DMS79 (cell line): ENCODE measurements around the gene ETNPPL.
"Not testable (repeated sequence)": the region's sequence is repeated elsewhere in the genome, so short reads cannot be mapped to it uniquely, and the experiment has no call there.

Experiments used
- DNase-seq: peaks from one replicate; lab custom pipeline; 2025; lab: John Stamatoyannopoulos, UW

ETNPPL gene

DNA sequence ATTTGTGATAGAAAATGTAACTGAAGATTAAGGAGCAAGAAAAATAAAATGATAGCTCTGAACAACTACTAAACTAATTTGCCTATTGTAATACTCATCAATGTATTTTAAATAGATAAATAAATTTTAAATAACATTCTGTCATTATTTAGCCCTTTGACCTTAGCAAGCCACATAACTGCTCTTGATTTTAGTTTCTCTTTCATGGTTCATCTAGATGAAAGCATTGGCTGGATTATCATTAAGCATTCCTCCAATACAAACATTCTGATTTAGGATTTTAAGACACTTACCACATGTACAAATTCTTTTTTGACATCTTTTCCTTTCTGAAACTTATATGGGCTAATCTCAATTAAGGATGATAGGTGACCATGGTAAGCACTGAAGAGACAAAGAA is 8.5 kb downstream of the ETNPPL start:
- DNase-seq = no peak

DNA sequence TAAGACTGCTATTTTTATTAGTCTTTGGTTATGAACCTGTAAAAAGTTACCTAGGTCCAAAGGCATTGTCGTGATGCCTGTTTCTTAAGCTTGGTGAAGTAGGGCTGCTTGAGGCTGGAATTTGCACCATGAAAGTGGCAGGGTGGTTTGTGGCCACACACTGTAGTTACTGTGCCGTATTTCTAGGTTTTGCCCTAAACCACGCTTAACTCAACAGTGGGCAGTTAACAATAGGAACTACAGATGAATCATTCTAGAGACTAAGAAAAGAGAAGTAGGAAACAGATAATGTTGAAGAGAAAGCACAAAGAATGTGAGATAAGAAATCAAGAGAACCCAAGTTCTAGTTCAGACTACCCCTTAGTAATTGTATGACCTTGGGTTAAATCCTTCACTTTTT is 11.5 kb downstream of the ETNPPL start:
- no peak for DNase-seq

DNA sequence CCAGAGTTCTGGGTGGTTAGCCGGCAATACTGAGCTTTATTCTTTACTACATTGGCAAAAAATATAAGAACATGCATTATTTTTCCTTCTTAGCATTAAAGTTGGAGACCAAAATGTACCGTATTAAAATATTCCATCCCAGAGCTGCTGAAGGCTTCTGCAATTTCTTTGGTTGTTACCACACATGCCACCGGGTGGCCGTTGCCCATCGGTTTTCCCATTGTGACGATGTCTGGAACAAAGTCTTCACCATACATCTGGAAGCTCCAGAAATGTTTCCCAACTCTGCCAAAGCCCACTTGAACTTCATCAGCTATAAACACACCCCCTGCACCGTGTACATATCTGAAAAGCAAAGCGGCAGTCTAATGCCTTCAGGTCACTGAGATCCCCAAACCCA is 13.7 kb downstream of the ETNPPL start:
- no peak for DNase-seq

DNA sequence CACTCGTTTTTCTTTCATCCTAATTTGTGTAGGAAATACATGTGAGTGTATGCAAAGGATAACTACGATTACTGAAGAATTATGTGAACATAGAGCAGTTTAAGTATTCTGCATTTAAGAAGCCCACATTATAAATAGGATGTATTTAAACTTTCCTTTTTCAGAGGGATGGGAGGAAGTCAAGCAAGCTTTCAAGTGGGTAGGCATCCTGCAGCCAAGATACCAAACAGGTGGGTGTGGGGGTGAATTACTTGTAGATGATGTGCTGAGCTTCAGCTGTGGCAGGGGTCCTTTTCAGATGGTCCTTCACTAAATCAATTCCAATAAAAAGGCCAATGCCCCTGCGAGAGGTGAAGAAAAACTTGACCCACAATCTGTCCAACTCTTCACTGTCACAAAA is 16.3 kb downstream of the ETNPPL start:
- DNase-seq = no peak

DNA sequence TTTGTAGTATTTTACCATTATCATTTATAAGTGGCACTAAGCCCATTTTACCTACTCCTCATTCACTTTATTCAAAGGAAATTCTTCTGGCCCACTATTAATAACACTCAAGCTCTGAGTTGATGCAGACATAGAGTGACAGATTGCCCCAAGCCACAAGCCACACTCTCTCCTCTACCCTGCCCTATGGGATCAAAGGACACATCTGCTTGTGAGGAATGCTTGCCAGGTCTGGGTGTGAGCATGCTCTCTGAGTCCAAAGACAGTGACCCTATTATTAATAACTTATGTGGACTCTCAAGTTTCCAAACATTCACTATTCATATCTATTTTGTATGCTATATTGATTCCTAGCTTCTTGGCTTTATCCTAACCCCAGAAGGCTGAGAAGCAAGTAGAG is 18.5 kb downstream of the ETNPPL start:
- DNase-seq = no peak

DNA sequence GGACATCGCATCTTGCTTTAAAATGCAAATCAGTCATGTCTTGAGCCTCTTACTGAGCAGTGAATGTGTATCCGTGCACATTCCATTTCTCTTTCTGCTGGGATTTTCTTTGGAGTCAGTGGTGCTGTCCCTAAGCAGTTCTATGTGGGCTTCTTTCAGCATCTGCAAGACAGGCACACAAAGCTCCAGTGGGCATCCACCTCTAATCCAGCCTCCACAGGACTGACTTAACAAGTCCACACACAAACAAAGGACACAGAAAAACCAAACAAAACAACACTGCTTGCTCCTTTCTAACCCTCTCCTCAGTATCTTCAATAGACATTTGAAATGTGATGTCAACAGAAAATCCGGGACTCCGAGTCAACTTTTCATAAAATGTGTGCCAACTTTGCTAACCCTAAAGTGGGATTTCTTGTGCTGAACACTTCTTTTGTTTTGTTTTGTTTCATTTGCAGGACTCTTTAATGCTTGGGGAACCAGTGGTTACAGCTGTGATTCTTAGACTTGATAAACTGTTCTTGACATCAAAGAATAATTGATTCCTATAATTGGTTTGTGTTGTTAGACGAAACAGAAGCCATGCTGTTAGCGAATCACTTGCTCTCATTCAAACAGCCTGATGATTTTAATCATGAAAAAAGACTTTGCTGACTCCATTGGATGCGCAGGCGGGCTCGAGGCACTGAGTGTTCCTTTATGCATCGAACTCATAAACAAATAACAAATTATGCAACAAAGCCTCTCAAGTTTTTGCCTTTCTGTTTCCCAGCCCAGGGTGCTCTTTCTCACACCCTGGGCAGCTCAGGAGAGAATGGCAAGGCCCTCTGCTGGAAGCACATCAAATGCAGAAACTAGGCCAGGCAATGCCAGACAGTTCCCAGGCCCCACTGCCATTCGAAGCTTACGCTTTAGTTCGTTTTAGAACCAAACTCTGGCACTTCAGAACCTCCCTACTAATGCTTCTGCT is 20.1 kb downstream of the ETNPPL start:
- DNase-seq = no peak

DNA sequence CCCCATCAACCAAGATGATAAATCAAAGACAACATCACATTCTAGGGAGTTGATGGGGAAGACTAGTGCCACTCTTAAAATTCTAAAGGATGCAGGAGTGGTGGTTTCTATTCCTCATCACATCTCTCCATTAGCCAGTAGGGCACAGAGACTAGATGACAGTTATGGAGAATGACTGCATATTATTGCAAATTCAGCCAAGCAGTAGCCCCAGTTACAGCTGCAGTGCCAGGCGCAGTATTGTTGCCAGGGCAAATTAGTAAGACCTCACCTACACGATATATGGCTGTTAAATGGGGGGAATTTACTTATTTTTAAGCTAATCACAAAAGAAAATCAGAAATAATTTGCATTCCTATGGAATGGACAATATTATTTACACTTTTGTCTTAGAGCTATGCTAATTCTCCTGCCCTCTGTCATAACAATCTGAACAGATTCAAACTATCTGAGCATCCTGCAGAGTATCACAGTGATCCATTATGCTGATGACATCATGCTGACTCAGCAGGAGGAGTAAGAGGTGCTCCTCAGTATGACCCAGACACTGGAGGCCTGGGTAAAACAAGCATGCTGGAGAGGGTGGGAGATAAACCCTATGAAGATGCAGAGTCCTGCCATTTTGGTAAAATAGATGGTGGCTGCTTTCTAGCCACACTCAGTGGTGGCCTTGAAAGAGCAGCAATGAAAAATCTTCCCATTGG is 24.7 kb downstream of the ETNPPL start:
- no peak for DNase-seq

DNA sequence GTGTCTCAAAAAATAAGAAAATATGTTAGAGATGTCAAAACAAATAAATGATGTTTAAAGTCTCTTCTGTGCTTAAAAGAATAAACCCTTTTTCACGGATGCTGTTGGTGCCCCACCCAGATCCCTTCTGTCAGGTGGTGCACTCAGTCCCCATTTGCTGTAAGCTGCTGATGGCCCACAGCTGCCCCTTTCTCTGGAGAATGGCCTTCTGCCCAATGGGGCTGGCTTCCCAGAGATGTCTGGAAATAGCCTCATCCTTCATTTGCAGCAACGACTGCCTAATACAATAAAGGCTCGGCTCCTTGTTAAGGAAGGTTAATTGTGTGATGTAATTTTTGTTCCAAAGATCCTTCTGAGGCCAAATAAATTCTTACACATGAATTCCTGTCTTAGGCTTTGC is 31.8 kb downstream of the ETNPPL start:
- DNase-seq = no peak

DNA sequence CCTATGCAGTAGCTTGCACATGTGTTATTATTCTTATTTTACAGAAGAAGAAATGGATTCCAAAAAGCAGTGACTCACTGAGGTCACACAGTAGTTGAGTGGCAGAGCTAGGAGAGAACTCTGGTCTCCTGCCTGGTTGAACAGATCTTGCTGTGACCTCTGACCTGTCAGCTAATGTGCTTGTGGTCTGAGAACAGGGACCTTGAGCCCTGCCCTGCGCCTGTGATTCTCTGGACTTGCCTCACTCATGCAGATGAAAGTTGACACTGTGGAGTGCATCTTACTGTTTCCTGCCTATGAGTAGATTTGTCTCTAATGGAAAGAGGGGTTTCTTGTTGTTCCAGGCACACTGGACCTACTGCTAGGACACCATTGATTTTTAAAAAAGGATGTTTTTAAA is 32.3 kb downstream of the ETNPPL start:
- DNase-seq = no peak

DNA sequence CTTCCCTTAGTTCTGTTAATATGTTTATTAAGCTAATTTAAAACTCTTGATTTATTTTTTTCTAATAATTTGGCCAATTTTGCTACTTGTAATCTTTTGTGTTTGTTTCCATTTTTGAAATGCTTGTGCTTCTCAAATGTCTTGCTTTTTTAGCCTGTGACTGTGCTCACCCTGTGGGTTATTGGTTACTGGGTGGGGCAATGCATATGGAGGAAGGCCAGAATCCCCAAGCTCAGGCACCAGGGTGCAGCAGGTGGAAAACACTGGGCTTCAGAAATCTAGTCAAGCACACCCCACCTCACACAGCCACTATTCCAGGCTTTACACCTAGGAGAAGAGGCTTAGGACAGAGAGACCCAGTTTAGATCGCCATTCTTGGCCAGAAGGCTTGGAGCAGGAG is 33.1 kb downstream of the ETNPPL start:
- DNase-seq = no peak

DNA sequence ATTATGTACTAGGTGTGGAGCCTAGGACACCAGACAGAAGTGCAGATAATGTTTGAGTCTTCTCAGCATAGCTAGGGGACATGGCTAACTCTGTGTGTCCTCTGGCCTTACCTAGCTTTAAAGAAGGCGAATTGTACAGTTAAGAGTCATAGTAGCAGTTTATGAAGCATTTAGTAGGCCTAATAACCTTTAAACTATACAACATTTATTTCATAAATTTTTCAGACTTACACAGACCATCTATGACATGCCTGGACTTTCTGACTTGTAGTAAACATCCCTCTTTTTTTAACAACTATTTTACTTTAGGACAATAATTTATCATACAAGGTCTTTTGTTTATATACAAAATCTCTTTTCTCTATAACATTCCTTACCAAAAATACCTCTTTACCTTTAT is 37.4 kb downstream of the ETNPPL start:
- no peak for DNase-seq

DNA sequence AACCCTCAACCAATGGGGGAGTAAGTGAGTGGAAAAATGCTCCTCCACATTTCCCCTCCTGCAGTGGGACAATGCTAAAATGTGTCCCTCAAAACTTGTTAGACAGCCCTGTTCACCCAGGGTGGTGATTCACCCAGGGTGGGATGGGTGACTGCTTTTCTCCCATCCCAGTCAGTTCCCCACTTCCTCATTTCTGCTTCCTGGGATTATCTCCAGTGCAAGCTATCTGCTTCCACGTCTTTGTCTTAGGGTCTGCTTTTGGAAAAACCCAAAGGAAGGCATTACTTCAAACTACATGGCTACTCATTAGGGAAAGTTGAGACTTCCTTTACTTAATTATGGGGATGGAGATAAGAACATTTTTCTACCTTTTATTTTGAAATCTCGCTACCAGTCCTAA is 45.5 kb downstream of the ETNPPL start:
- no peak for DNase-seq

DNA sequence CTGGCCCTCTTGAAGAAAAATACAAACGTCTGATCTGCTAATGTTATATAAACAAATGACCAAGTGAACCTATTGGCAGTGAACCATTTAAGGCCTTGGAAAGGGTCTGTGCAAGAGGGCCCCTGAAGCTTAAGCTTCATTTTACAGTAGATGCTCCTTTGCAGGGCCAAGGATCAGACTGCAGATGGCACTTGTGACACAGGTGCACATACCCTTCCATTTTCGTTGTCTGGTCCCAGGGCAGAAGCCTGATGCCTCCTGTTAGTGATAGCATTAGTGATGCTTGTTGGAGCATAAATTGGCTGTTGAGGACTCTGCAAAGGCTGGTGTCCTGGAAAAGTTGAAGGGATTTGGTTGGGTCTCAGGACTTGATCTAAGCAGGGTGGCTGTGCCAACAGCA is 46.5 kb downstream of the ETNPPL start:
- no peak for DNase-seq

DNA sequence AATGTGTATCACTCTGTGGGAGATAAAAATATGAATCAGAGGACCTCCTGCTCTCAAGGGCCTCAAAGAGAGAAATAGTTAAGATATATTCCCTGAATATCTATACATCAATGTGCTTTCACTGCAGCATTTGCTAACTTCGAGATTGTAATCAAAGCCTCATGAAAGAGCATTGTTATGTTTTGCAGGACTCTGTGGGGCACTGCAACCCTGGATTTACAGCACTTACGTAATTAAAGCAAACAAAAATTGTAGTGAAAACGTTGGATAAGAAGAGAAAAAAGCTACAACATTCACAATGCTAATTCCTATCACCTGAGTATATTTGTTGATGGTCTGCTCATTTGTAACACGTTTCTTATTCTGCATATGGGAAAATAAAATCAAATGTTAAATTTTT is 48.0 kb downstream of the ETNPPL start:
- DNase-seq = no peak

DNA sequence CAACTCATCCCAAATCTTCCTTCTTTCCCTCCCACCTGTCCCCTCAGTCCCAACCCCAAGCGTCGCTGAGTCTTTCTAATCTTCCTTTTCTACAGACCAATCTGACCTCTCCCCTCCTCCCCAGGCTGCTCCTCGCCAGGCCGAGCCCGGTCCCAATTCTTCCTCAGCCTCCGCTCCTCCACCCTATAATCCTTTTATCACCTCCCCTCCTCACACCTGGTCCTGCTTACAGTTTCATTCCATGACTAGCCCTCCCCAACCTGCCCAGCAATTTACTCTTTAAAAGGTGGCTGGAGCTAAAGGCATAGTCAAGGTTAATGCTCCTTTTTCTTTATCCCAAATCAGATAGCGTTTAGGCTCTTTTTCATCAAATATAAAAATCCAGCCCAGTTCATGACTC is 52.3 kb downstream of the ETNPPL start:
- not testable (repeated sequence) for DNase-seq

DNA sequence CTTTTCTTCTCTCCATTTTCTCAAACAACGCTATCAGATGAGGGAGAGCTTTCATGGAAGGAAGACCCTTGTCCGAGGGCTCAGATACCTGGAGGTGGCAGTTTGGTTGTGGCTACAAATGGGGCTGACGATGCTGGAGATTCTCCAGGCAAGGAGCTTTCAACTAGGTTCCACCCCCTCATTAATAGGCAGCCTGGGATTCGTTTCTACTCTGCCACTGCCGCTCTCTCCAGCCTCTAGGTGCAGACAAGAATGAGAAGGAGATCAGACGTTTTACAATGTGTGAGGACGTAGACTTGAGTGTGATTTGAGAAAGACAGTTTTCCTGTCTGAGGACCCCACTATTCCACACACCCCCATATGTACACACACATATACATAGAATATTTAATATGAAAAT is 53.1 kb downstream of the ETNPPL start:
- no peak for DNase-seq

DNA sequence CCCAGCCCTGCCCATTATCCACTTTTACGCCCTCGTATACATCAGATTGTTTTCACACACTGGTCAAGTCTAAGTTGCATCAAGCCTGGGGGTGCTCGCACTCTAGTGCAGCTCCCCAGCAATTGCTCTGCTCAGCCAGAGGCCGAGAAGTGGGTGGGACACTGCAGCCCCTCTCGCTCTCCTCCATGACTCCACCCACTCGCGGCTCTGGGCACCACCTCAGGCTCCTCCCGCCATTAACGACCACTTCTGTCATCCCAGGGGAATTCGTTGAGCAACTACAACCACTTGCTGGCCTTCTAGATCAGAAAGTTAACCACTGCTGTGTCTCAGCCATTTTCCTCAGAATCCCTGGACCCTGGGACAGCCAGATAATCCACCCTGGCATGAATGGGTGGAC is 53.6 kb downstream of the ETNPPL start:
- DNase-seq = no peak

DNA sequence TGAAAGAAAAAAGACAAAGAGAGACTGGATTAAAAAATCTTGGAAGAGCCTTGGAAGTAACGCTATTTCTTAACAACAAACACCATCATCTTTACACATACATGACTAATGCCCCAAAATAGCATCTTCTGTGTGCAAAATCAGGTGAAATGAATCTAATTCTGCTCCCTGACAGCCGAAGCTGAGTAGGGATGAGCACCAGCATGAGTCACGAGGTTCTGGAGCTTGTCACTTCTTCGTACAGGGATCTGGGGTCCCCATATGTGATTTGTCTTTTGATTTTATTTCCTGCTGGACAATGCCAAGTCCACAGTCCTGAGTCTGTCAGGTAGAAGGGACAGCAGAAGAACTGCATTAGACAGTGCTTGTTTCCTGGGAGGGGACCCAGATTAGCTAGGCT is 56.6 kb downstream of the ETNPPL start:
- no peak for DNase-seq

DNA sequence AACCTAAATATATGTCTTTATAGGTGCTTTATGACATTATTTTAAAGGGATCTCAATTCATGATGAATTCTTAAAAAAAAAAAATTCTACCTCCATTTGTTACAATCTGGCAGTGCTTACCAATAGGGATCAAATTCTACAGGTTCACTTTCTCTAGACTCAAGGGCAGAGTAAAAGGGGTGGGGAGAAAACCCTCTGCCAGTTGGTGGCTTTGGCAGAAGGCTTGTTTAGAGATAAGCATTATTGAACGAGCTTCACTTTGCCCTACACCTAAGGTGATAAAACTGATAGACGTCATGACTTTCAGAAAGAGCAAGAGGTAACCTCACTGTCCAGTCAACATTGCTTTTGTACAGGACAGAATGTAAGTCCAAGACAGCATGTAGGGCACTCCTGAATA is 58.9 kb downstream of the ETNPPL start:
- DNase-seq = no peak

DNA sequence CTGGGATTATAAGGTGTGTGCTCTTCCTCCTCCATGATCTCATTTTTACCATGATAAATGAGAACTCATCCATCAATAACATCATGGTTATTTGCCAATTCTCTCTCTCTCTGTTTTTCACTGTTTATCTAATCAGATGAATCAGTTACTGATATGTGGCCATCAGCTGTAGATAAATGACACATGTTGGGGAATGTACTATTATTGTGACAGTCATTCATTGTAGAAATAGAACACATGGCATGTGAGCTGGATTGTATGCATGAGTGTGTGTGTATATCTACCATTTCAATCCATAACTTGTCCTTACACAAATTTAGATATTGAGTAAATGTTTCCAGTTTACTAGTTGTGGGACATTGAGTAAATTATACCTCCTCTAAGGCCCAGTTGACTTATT is 59.5 kb downstream of the ETNPPL start:
- no peak for DNase-seq

DNA sequence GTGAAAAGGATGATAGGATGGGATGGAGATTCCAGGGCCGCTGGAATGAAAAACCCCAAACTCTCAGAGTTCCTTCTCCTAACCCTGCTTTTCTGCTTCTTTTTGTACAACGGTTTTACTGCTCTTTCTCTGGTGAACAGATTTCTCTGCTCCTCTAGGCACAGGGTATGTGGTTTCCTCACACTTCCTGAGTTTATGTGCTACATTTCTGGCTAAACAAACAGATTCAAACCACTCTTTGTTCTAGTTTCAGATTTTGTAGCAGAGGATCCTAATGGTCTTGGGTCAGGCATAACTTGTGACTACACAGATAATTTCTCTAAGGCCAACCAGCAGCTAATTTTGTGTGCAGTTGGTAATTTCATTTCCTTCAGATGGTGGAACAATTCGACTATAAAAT is 59.9 kb downstream of the ETNPPL start:
- DNase-seq = no peak

DNA sequence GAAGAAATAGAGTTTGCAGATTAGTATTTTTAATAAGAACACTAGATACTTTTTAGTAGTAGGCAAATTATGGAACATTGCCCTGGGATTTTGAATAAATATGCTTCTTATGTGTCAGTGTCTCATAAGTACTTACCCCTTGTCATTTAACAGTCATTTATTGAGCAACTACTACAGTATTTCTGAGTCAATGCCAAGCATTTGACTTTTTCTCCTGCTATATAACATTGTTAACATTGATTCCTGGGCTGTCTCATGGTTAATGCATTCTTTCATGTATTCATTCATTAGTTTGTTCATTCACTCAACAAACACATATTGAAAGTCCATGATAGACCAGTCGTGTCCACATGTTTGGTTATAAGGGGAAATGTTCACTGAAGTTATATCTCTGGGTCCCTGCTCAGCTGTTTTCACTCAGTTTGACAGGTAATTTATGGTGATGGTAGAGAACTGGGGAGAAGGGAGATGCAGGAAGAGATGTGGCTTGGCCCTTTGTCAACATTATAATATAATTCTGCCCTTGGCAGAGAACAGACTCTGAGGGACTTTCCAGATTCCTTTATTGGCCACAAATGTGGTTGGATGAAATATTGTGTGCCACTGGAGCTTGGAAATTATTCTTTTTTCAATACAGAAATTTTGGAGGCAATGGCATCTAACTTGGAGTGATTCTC is 62.6 kb downstream of the ETNPPL start:
- no peak for DNase-seq

DNA sequence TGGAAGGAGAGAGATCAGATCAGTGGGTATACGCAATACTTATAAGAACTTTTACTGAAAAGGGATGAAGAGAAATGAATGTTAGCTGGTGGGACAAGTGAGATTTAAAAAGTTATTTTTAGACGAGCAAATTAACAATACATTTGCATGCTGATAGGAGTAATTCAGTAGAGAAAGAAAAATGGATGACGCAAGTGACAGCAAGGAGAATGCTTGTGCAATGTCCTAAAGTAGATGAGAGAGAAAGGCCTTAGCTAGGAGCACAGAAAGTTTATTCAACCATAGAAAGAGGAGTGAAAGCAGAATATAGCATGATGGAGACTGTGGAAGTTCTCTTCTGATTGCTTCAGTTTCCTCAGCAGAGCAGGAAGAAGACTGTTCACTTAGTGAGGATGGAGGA is 66.7 kb downstream of the ETNPPL start:
- no peak for DNase-seq
